ENCODE results near the gene RPS19BP1.

- TF ChIP-seq POLR2A (IDR thresholded peaks at IDR 0.05) = no peak
- TF ChIP-seq CTCF (IDR thresholded peaks at IDR 0.05) = no peak
Observed at GRCh38 chr22:39558950-39559349, 26.4 kb upstream of the RPS19BP1 start.
